ENCODE data around the gene FAM83G. TPM values are rescaled to one million over a fixed set of nuclear protein-coding genes. Genes with fewer than 3 reads are reported as not detected.
"Not testable (repeated sequence)": the region's sequence is repeated elsewhere in the genome, so short reads cannot be mapped to it uniquely, and the experiment has no call there.

Gene FAM83G
- total and polyA plus RNA-seq, 2 experiments from 2014 or later = 14.7 to 25.4 TPM

- no peaks in the 10 kb centered on the region for H3K27me3 ChIP-seq
- H2AFZ ChIP-seq = no peak overlapping the region
- no peaks in the 10 kb centered on the region for H3K9me3 ChIP-seq (ENCODE audit: low read depth)
- DNase-seq (ENCODE audit: low spot score) = no peak
- no peaks in the 10 kb centered on the region for H3K4me1 ChIP-seq (ENCODE audit: insufficient read depth)
- TF ChIP-seq EZH2phosphoT487 (IDR thresholded peaks at IDR 0.05; ENCODE audit: low read depth, severe bottlenecking, unreplicated experiment) = no peak
- TF ChIP-seq EZH2 (IDR thresholded peaks at IDR 0.05; ENCODE audit: borderline replicate concordance) = no peak
- H3K79me2 ChIP-seq = no peaks in the 10 kb centered on the region
- H3K36me3 ChIP-seq (replicated peaks; ENCODE audit: insufficient read depth, low read depth) = no peaks in the 10 kb centered on the region
- no peaks in the 10 kb centered on the region for H3K9me2 ChIP-seq (replicated peaks; ENCODE audit: insufficient read depth)
- no peaks in the 10 kb centered on the region for H4K20me1 ChIP-seq (ENCODE audit: insufficient read depth, poor library complexity, severe bottlenecking)
- WGBS (ENCODE audit: low lambda C conversion rate, missing lambda C conversion rate) = 96% methylated on average over 8 of the region's 9 CpGs
- no peak overlapping the region for H3K4me3 ChIP-seq
- no peak overlapping the region for H3K4me2 ChIP-seq
- H3K27ac ChIP-seq = no peak overlapping the region
These were observed 18.8 kb upstream of the FAM83G start for GRCh38 chr17:19023209-19023999.

DNA sequence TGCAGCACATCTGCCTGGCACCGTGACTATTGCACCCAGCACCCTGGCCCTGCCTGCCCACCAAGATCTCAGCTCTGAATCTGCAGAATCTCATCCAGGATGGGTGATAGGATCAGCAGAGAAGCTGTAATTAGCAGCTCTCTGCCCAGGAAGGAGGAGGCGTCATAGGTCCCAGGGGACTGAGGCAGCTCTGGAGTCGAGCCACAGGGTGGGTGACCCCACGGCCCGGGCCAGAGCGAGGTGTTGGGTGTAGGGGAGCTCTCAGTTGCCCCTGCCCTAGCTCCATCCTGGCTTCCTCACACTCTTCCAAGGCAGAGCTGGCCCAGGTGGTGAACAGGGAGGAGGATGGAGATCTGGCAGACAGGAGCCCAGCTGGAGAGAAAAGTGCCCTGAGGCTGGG, 18.2 kb upstream of the FAM83G start:
- Histone ChIP-seq H3K9me3 (ENCODE audit: low read depth) (no peaks in the 10 kb centered on the region), H3K27me3 (no peaks in the 10 kb centered on the region), H4K20me1 (ENCODE audit: insufficient read depth, poor library complexity, severe bottlenecking) (no peaks in the 10 kb centered on the region), H3K4me2 (no peak overlapping the region), H3K9me2 (replicated peaks; ENCODE audit: insufficient read depth) (no peaks in the 10 kb centered on the region), H2AFZ (no peak overlapping the region), H3K4me1 (ENCODE audit: insufficient read depth) (no peaks in the 10 kb centered on the region), H3K27ac (no peak overlapping the region), H3K36me3 (replicated peaks; ENCODE audit: insufficient read depth, low read depth) (no peaks in the 10 kb centered on the region), H3K79me2 (no peaks in the 10 kb centered on the region), H3K4me3 (no peak overlapping the region)
- WGBS (ENCODE audit: low lambda C conversion rate, missing lambda C conversion rate) = 90% methylated on average over 6 of the region's 6 CpGs
- DNase-seq (ENCODE audit: low spot score) = no peak
- TF ChIP-seq, protein P1, sequence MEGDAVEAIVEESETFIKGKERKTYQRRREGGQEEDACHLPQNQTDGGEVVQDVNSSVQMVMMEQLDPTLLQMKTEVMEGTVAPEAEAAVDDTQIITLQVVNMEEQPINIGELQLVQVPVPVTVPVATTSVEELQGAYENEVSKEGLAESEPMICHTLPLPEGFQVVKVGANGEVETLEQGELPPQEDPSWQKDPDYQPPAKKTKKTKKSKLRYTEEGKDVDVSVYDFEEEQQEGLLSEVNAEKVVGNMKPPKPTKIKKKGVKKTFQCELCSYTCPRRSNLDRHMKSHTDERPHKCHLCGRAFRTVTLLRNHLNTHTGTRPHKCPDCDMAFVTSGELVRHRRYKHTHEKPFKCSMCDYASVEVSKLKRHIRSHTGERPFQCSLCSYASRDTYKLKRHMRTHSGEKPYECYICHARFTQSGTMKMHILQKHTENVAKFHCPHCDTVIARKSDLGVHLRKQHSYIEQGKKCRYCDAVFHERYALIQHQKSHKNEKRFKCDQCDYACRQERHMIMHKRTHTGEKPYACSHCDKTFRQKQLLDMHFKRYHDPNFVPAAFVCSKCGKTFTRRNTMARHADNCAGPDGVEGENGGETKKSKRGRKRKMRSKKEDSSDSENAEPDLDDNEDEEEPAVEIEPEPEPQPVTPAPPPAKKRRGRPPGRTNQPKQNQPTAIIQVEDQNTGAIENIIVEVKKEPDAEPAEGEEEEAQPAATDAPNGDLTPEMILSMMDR (IDR thresholded peaks at IDR 0.05; ENCODE audit: poor library complexity) = no peak
- TF ChIP-seq EZH2phosphoT487 (IDR thresholded peaks at IDR 0.05; ENCODE audit: low read depth, severe bottlenecking, unreplicated experiment) = no peak
- no peak for TF ChIP-seq EZH2 (IDR thresholded peaks at IDR 0.05; ENCODE audit: borderline replicate concordance)

- Histone ChIP-seq H3K4me3 (no peak overlapping the region), H3K4me1 (ENCODE audit: insufficient read depth) (no peaks in the 10 kb centered on the region), H3K27me3 (no peaks in the 10 kb centered on the region), H3K27ac (no peak overlapping the region), H3K36me3 (replicated peaks; ENCODE audit: insufficient read depth, low read depth) (no peaks in the 10 kb centered on the region), H3K4me2 (no peak overlapping the region), H4K20me1 (ENCODE audit: insufficient read depth, poor library complexity, severe bottlenecking) (no peaks in the 10 kb centered on the region), H3K9me2 (replicated peaks; ENCODE audit: insufficient read depth) (no peaks in the 10 kb centered on the region), H3K79me2 (no peaks in the 10 kb centered on the region), H2AFZ (no peak overlapping the region), H3K9me3 (ENCODE audit: low read depth) (no peaks in the 10 kb centered on the region)
- WGBS (ENCODE audit: low lambda C conversion rate, missing lambda C conversion rate) = 93% methylated on average over 5 of the region's 5 CpGs
- no peak for DNase-seq (ENCODE audit: low spot score)
- TF ChIP-seq EZH2phosphoT487 (IDR thresholded peaks at IDR 0.05; ENCODE audit: low read depth, severe bottlenecking, unreplicated experiment) (no peak), EZH2 (IDR thresholded peaks at IDR 0.05; ENCODE audit: borderline replicate concordance) (no peak)
- TF ChIP-seq, protein P1 (IDR thresholded peaks at IDR 0.05; ENCODE audit: poor library complexity) = no peak
These were observed 17.6 kb upstream of the FAM83G start for GRCh38 chr17:19022128-19022527.

GRCh38 chr17:19021622-19022083, 17.1 kb upstream of the FAM83G start:
- Histone ChIP-seq H3K4me1 (ENCODE audit: insufficient read depth) (no peaks in the 10 kb centered on the region), H3K4me2 (no peak overlapping the region), H4K20me1 (ENCODE audit: insufficient read depth, poor library complexity, severe bottlenecking) (no peaks in the 10 kb centered on the region), H3K27me3 (no peaks in the 10 kb centered on the region), H3K36me3 (replicated peaks; ENCODE audit: insufficient read depth, low read depth) (no peaks in the 10 kb centered on the region), H3K9me3 (ENCODE audit: low read depth) (no peaks in the 10 kb centered on the region), H3K4me3 (no peak overlapping the region), H2AFZ (no peak overlapping the region), H3K27ac (no peak overlapping the region), H3K79me2 (no peaks in the 10 kb centered on the region), H3K9me2 (replicated peaks; ENCODE audit: insufficient read depth) (no peaks in the 10 kb centered on the region)
- no peak for DNase-seq (ENCODE audit: low spot score)
- 97% methylated on average over 24 of the region's 24 CpGs for WGBS (ENCODE audit: low lambda C conversion rate, missing lambda C conversion rate)
- TF ChIP-seq EZH2 (IDR thresholded peaks at IDR 0.05; ENCODE audit: borderline replicate concordance) (no peak), EZH2phosphoT487 (IDR thresholded peaks at IDR 0.05; ENCODE audit: low read depth, severe bottlenecking, unreplicated experiment) (no peak)
- TF ChIP-seq, protein P1 (IDR thresholded peaks at IDR 0.05; ENCODE audit: poor library complexity) = no peak

- not testable (repeated sequence) for H3K27me3 ChIP-seq; H4K20me1 ChIP-seq (ENCODE audit: insufficient read depth, poor library complexity, severe bottlenecking); H3K9me2 ChIP-seq (replicated peaks; ENCODE audit: insufficient read depth); H3K79me2 ChIP-seq; H3K36me3 ChIP-seq (replicated peaks; ENCODE audit: insufficient read depth, low read depth); H2AFZ ChIP-seq; H3K9me3 ChIP-seq (ENCODE audit: low read depth); DNase-seq (ENCODE audit: low spot score); H3K4me3 ChIP-seq; H3K27ac ChIP-seq; H3K4me1 ChIP-seq (ENCODE audit: insufficient read depth); H3K4me2 ChIP-seq
- 89% methylated on average over 7 of the region's 7 CpGs for WGBS (ENCODE audit: low lambda C conversion rate, missing lambda C conversion rate)
These were observed 16.6 kb upstream of the FAM83G start for GRCh38 chr17:19021011-19021621.

Data from hepatocyte (in vitro differentiated cells).